GM21367 (cell line): ENCODE results near the gene DENND2C.

Source experiments
- ATAC-seq: cut with Tn5 transposase; IDR thresholded peaks from one replicate; pipeline ENCODE4 v1.9.1; 2021; ENCODE audit not compliant: unreplicated experiment

The DENND2C gene

DNA sequence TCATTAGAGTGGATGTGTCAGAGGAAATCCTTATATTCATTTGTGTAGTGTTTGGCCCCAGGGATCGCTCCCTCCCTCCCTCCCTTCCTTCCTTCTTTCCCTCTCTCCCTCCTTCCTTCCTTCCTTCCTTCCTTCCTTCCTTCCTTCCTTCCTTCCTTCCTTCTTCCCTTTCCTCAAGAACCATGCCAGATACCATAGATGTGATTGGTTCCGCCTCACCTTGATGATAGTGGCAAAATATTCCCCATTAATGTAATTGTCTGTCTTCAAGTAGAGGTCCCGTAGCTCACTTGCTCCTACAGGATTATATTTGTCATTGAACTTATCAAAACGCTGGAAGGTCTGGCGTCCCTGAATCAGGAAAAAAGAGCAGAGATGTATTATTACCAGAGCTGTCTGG lies 7.8 kb upstream of the DENND2C start:
- no peak for ATAC-seq

DNA sequence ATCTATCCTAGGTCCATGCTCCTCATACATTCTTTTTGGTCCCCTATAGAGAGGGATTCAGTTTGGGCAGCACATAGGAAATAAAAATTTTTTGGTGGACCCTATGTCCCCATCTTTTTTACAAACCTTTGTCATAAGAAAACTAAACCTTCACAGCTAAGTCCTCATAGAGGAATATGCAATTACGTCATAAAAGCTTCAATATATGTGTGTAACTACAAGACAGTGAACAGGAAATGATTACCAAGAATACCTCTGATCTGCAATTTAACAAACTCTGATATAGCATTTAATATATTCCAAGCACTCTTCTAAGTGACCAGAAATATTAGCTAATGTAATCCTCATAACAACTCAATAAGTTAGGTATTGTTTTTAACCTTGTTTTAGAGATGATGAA lies 6.3 kb upstream of the DENND2C start:
- no peak for ATAC-seq

DNA sequence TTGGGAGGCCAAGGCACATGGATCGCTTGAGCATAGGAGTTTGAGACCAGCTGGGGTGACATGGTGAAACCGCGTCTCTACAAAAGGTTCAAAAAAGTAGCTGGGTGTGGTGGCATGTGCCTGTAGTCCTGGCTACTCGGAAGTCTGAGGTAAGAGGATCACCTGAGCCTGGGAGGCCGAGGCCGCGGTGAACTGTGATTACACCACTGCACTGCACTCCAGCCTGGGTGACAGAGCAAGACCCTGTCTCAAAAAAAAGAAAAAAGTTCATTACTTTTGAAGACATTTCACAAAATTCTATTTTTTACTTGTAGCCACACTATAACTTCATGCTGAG lies 2.1 kb upstream of the DENND2C start:
- no peak for ATAC-seq

DNA sequence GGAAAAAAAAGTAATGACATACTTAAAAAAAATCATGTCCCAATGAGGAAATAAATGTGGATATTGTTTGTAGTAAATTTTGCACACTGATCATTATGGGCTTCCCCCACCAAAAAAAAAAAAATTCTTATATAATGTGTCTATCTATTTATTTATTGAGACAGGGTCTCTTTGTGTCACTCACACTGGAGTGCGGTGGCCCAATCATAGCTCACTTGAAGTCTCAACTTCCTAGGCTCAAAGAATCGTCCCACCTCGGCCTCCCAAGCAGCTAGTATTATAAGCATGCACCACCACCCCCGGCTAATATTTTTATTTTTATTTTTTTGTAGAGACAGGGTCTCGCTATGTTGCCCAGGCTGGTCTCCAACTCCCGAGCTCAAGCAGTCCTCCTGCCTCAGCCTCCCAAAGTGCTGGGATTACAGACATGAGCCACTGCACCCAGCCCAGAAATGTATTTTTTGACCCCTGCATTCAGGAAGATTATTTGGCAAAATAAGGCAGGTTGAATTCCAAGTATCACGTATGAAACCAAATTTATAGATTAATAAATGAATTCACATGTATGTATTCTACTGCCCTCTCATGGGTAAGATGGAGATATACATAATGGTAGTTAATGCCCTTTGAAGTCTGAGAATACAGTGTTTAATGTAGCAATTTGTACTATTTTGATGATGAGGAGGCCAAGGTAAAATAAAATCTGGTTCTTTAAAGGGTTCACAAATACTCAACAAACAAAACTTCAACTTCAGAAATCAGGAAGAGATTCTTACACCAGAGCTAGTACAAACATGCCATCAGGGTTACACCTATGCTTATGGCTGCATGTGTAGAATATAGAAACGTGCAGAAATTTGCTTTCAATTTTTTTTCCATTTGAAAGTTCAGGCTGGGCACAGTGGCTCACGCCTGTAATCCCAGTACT lies 1.4 kb upstream of the DENND2C start:
- ATAC-seq, result no peak

DNA sequence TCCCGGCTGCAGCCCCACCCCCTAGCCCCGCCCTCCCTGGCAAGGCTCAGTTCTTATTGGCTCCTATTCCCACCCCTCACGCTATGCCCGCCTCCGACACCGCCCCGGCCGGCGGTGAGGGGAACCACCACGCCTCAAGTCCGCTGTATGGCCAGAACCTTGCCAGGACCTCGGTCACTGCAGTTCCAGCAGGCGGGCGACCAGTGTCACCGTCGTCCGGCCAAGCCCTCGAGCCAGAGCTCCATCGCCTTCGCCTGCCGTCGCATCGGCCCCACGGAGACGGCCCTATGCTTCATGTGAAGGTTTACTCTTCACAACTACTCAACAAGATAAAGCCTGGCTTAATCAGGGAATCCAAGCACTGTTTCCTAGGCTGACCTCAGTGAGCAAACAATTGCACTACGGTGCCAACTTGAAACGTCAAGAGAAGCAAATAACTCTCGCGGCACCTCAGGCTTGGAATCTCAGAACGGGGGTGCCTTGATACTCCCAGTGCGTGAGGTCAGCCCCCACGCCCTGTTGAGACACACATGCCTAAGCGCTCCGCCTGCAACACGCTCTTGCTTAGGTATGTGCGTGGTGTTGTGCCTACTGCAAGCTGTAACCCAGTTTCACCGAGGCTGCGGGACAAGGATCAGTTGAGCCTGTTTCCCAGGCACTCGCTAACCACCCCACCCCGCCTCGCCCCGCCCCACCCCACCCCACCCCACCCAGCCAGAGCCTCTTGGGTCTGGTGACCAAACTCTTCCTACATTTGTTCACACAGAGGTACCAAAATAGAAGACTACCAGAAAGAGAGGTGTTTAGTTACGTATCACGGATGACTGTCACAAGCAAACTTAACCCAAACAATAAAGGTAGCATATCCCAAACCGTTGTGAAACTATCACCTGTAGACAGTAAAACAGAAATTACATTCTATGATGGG lies 498 bp upstream of the DENND2C start:
- peak; percentile 96 for ATAC-seq

DNA sequence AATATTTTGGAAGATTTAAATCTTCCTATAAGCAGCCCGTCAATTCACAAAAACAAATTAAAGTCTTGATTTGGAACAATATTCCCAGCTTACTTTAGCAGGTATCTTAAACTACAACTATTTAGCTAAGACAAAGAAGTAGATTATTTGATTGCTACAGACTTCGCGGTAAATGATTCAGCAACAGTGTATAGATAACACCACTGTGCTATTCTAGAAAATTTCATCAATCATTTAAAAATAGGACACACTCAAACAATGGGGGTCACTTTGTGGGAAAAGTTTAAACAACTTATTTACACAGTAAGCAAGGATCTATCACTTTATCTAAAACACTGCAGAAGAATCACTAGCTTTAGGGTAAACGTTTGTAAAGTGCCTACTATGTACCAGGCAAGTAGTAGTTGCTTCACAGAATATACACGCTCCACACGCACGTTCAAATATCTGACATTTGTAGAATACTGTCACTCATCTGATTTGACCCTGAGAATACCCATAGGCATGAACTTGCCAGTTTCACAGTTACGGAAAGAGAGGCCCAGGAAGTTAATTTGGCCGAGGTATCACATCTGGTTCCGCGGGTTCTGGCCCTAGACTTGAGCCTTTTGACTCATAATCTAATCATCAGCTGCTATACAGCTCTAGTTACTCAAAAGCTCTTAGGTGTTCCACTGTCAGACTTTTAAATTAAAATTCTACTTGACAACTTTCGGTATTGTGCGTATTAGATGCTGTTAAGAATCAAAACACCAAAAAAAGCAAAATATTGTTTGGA lies 876 bp downstream of the DENND2C start:
- no peak for ATAC-seq

DNA sequence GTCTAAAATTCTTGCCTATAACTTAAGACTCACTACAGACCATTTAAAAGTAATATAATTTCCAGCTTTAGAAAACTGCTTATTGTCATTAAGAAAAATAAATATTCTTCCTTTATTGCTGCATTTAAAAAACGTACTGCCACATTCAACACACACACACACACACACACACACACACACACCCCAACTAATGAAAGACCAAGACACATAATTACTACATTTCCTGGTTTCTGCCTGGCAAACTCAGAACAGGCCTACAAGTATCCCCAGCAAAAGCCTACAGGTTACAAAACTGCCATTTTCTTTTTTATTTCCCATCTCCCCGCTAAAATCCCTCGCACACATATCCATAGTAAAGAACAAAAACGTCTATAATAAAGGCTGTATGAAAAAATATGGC lies 1.5 kb downstream of the DENND2C start:
- ATAC-seq, result no peak

DNA sequence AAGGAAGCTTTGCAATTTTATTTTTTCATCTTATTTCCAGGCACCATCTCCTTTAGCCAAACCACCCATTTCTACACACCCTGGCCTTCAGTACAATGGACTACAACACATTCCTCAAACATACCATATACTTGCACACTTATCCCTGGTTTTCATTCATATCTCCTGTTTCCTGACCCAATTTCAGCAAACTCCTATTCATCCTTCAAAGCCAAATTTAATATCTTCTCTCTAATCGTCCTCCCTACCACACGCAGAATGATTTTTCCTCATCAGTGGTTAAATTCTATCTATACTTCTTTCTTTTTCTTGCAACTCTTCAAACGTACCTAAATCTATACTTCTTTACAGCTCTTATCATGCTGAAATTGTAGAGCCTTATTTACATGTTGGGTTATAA lies 2.9 kb downstream of the DENND2C start:
- no peak for ATAC-seq

DNA sequence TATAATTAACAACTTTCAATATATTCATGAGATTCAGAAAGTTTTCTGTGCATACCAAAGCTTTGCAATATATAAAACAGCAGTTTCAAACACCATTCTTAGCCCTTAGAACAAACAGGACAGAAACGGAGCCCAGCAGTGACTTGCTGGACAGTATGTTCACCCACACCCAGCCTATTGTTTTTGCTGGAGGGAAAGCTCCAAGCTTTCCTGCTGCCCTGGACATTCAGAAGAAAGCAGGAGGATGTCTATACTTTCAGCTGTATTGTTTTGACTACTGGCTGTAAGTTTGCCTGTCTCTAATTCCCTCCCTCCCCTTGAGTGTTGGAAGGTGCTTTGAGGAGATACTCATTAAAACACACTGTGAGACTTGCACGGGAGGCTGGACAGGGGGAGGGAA lies 9.6 kb downstream of the DENND2C start:
- no peak for ATAC-seq

DNA sequence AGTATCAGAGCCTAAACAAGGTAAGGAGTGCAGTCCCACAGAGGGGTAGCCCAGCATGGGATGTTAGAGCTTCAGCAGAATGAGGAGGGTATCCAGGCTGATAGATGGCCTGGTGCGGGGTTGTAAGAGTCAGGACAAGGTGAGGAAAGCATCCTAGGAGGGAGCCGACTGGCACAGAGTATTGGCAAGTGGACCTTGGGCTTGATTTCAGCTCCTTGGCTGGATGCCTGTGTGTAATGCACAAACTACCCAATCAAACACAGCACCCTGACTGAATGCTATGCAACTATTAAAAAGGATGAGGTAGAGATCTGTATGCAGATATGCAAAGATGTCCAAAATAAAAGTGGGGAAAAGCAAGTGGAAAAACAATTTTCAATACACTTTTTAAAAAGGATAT lies 18.0 kb downstream of the DENND2C start:
- no peak for ATAC-seq

DNA sequence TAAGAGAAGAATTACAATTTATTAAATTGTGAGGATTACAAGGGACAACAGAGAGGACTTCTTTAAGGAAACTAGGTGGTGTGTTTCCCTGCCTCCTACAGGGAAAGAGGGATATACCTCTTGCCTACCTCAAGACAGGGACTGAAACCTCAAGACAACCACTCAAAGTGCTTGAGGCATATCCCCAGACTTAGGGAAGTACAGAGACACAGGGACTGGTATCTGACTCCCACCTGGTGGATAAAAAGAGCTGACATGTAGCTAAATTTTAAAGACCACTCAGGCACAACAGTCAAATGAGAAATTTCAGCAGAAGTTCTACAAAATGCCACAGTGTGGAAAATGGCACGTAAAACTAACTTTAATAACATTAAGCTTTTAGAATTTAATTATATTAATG lies 21.3 kb downstream of the DENND2C start:
- no peak for ATAC-seq

DNA sequence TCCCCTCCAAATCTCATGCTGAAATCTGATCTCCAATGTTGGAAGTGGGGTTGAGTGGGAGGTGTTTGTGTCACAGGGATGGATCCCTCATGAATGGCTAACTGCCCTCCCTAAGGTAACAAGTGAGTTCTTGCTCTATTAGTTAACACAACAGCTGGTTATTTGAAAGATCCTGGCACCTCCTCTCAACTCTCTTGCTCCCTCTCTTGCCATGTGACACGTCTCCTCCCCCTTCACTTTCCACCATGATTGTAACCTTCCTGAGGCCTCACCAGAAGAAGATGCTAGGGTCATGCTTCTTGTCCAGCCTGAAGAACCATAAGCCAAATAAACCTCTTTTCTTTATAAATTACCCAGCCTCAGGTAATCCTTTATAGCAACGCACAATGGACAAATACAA lies 28.5 kb downstream of the DENND2C start:
- no peak for ATAC-seq

DNA sequence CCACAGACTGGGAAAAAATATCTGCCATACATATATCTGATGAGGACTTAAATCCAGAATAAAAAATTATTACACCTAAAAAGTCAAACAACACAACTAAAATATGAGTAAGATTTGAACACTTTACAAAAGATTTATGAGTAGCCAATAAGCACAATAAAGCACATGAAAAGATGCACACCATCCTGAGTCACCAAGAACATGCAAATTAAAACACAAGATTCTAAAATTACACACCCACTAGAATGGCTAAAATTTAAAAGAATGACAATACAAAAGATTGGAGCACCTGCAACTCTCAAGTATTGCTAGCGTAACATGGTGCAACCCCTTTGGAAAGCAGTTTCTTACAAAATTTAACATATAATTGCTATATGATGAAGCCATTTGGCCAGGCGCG lies 30.9 kb downstream of the DENND2C start:
- no peak for ATAC-seq

DNA sequence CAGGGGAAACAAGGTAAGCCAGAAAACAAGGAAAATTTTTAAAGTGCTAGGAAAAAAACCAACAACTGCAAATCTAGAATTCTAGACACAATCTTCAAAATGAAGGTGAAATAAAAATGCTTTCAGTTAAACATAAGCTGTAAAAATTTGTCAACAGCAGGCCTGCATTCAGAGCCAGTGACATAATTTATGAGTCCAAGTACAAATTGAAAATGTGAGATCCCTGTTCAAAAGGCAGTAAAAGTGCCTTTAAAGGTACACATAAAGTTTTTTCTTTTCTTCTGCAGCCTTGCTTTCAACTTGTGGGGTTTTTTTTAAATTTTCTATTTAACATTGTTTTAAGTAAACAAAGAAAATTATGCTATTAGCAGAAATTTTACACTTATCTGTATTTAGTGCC lies 37.4 kb downstream of the DENND2C start:
- ATAC-seq, result no peak

DNA sequence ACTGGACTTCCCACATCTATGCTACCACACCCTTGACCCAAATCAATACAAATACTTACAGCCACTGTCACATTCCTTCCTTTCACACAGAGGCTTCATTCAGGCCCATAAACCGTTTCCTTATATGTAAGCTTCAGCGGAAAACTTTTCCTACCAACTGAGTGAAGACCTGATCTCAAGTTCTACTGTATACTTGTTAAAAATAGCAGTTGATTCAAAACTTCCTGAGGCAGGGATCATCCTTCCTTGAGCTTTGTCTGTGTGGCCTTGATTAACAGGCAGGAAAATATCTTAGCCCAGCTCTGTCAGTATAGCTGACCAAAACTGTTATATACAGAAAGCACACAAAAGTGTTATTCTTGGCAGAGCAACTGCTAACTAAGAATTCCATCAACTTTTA lies 42.7 kb downstream of the DENND2C start:
- no peak for ATAC-seq

DNA sequence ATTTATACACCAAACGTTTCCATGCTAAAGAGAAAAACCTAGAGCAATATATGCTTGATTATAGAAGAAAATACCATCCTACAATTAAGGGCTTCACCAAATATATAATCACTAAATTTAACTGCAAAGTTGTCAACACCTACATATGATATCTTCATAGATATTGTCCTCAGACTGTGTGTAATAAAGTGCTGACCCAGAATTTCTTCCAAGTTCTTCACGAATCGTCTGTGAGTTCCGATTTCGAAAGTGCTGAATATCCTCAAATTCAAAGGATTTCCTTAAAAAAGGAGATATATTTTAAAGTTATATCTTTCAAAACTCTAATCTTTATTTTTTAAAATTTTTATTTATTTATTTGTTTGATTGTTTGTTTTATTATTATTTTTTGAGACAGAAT lies 46.5 kb downstream of the DENND2C start:
- ATAC-seq, result no peak

DNA sequence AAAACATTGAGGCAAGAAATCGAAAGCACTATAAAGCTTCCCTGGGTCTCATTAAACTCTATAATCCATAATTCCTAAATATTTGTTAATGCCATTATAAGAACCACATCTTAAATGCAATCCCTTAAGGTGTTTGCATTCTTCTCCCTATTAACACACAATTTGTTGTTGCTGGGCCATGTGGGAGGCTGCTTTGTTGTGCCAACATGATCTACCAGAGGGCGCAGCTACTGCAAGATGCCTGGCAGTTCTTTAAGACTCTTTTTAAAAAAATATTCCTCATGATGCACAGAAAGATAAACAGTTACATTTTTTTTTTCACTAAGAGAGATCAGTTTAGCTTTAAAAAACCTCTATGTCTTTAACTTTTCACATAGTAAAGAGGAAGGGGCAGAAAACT lies 49.4 kb downstream of the DENND2C start:
- no peak for ATAC-seq

DNA sequence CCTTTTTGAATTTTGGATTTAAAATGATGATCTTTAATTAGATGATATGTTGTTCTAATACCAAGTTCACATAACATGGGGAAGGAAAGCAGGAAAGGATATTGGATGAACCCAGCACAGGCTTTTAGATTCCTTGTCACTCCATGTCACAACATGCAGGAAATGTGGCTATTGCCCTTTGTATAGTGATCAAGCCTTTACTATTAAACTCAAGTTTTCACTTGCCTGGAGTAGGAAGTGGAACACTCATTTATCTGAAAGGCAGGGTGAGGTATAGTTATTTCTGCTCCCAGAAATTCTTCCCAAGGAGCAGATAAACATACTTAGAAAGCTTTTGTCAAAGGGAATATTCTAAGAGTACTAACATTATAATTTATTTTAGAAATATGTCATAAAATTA lies 51.2 kb downstream of the DENND2C start:
- no peak for ATAC-seq

DNA sequence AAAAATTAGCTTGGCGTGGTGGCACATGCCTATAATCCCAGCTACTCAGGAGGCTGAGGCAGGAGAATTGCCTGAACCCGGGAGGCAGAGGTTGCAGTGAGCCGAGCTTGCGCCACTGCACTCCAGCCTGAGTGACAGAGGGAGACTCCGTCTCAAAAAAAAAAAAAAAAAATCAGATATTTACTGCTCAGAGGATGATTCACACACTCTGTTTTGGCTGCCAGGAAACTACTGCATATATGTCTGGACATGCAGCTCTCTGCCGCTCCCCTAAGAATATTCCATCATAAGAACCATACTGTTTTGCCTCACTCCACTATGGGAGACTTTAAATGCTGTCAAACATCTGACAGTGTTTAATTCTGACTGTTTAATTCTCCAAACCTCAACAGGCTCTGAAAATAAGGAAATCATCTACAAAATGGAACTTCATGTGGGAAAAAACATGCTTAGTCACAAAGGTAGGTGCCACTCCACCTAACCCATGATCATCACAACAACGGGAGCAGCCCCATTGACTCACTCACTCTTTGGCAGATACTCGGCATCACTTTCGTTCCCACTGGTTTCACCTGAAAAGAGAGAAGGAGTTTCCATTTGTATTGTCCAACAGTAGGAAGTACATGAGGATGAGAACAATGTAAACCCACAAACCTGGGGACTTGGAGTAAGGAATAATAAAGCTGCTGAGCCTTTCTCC lies 59.2 kb downstream of the DENND2C start:
- no peak for ATAC-seq

DNA sequence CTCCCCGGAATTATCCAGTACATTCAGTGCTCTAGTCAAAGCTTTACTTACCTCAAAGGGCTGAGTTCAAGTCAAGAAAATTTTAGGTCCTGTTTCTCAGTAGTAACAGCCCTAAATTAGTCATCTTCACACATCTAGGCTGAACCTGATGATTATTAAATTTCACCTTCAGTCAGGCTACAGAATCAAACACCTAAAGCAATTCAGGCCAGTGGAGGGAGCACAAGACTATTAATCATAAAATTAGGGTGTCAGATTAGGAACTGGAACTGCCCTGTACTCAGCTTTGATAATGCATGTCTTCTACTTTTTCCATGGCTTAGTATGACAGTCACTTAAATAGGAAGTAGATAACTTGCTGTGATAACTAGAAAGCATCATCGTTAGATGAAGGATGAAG lies 60.0 kb downstream of the DENND2C start:
- ATAC-seq, result no peak

DNA sequence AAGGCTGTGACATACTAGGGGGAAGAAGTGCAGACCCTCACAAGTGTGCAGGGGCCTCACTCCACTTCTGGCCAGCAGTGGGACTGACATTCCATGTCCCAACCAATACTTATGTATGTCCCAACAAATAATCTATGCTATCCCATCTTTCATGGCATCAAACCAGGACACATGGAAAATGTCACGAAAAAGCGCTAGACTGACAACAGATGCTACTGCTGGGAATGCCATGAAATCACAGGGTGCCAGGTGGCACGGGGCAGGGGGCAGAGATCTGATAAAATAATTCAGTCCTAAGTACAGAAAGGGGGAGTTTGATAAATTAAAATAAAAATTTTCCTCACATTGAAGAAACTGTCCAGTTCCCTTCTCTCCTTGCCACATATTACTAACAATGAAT lies 60.8 kb downstream of the DENND2C start:
- ATAC-seq, result no peak
